ENCODE results near the gene MARCHF3.
"Not testable (repeated sequence)": the region's sequence is repeated elsewhere in the genome, so short reads cannot be mapped to it uniquely, and the experiment has no call there.

MARCHF3 gene

DNA sequence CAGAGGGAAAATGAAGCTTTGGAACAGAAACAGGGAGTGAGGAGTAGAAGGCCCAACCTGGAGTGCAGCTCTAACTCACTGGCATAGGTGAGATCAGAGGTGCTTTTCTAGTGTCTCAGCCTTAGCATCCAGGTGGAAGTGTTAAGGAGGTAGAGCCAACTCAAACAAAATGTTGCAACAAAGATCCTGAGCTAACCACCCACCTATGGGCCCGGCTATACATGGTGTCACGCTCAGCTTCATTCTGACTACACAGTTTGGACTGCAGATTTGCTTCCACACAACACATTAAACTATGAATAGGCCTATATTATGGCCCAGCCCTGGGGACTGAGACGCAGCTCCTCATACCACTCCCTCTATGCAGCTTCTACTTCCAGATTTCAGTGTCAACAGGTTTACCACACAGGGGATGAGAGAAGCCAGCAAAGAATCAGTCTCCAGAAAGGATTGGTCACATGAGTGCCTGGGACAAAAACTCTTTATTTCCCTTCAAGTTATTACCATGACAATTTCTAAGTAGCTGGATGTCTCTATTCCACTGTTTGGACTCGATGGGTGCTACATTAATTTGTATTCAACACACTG is 34.0 kb upstream of the MARCHF3 start:
- no peaks in the 10 kb centered on the region for H3K36me3 ChIP-seq (ENCODE audit: control insufficient read depth, insufficient read depth, low read length, severe bottlenecking)
- no peaks in the 10 kb centered on the region for H3K27me3 ChIP-seq (replicated peaks; ENCODE audit: control insufficient read depth, insufficient read depth, low read length)
- no peak overlapping the region for H3K4me3 ChIP-seq (ENCODE audit: low read length)
- no peaks in the 10 kb centered on the region for H3K4me1 ChIP-seq (ENCODE audit: control insufficient read depth, insufficient read depth, low read length)
- H3K9ac ChIP-seq (ENCODE audit: low read length), result no peak overlapping the region
- DNase-seq (ENCODE audit: low read depth), result no peak
- no peaks in the 10 kb centered on the region for H3K9me3 ChIP-seq (ENCODE audit: control insufficient read depth, low read length)

DNA sequence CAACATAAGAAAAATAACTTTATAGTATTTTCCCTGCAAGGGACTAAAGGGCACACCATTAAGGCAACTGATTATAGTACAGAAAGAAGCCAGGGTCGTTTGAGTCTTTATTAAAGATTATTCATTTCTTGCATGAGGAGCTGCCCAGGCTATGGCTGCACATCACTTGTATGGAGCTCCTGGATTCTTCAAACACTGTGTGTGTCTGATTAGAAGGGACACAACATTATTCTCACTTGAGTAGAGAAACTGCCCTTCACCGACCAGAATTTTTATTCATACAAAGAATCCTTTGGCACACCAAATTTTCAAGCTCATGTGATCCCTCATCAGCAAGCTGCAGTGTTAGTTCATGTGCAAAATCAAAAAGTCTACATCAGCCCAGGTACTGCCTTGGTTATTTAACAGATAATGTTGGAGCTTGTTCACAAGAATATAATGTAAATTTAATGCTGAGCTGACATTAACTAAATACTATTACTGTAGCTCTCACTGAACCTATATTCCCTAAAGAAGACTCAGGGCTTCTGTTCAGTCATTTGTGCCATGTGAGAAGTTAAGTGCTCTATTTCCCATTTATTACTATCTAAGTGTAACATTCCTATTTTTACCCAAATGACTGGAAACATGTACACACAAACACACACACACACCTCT is 33.0 kb upstream of the MARCHF3 start:
- no peaks in the 10 kb centered on the region for H3K4me1 ChIP-seq (ENCODE audit: control insufficient read depth, insufficient read depth, low read length)
- no peak for DNase-seq (ENCODE audit: low read depth)
- H3K9me3 ChIP-seq (ENCODE audit: control insufficient read depth, low read length), result no peaks in the 10 kb centered on the region
- H3K27me3 ChIP-seq (replicated peaks; ENCODE audit: control insufficient read depth, insufficient read depth, low read length), result no peaks in the 10 kb centered on the region
- no peaks in the 10 kb centered on the region for H3K36me3 ChIP-seq (ENCODE audit: control insufficient read depth, insufficient read depth, low read length, severe bottlenecking)
- H3K9ac ChIP-seq (ENCODE audit: low read length), result no peak overlapping the region
- no peak overlapping the region for H3K4me3 ChIP-seq (ENCODE audit: low read length)

DNA sequence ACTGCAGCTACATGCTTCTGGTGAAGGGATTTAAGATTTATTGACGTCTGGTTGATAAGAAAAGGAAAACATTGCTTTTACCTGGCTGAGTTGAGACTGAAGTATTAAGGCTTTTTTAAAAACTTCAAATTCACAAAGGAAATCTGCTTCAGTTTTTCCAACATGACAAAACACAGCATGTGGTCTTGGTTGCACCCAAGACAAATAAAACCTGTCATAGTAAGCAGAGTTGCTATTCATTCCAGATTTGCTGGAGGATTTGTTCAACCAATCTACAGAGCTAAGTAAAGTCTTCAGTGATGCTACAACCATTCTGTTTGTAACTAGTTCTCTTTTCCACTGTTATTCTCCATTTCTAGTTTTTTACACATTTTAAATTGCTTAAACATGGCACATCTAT is 31.6 kb upstream of the MARCHF3 start:
- no peak for DNase-seq (ENCODE audit: low read depth)
- Histone ChIP-seq H3K4me1 (ENCODE audit: control insufficient read depth, insufficient read depth, low read length) (no peaks in the 10 kb centered on the region), H3K36me3 (ENCODE audit: control insufficient read depth, insufficient read depth, low read length, severe bottlenecking) (no peaks in the 10 kb centered on the region), H3K9ac (ENCODE audit: low read length) (no peak overlapping the region), H3K27me3 (replicated peaks; ENCODE audit: control insufficient read depth, insufficient read depth, low read length) (no peaks in the 10 kb centered on the region), H3K9me3 (ENCODE audit: control insufficient read depth, low read length) (no peaks in the 10 kb centered on the region), H3K4me3 (ENCODE audit: low read length) (no peak overlapping the region)

DNA sequence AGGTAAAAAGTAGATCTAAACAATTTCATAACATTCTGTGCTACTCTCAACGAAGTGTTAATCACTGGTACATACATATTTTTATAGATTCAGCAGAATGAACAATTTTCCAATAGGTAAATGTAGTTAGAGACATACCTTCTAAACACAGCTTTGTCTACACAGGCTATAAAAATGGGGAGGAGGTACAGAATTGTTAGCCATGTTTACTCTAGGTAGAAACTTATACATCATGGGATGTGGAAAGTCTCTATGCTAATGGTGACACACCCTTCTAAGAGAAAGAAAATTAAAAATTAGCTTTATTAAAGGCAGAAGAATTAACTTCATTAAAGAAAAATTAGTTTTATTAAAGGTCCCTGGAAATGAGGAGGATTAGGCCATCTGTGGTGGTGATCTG is 31.2 kb upstream of the MARCHF3 start:
- Histone ChIP-seq H3K9ac (ENCODE audit: low read length) (no peak overlapping the region), H3K27me3 (replicated peaks; ENCODE audit: control insufficient read depth, insufficient read depth, low read length) (no peaks in the 10 kb centered on the region), H3K36me3 (ENCODE audit: control insufficient read depth, insufficient read depth, low read length, severe bottlenecking) (no peaks in the 10 kb centered on the region), H3K4me1 (ENCODE audit: control insufficient read depth, insufficient read depth, low read length) (no peaks in the 10 kb centered on the region), H3K9me3 (ENCODE audit: control insufficient read depth, low read length) (no peaks in the 10 kb centered on the region), H3K4me3 (ENCODE audit: low read length) (no peak overlapping the region)
- no peak for DNase-seq (ENCODE audit: low read depth)

DNA sequence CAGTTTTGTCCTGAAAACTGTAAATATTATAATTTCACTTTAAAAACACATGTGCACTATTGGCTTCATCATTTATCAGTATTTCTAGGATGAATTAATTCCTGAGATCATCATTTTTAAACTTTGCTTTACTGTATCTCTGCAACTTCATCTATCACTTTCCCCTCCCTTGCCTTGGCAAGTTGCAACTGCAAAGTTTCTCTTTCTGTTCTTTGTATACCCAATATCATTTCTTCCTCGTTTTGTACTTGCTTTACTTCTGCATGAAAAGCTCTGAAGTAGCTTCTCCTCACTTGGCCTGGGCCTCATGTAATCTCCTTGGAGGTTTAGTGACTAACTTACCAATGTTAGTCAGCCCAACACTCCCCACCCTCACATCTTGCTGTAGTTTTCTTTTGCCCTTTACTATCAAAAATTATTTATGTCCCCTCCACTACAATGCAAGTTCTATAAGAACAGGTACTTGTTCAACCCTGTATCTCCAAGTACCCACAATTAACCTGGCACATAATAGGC is 30.2 kb upstream of the MARCHF3 start:
- no peak overlapping the region for H3K9ac ChIP-seq (ENCODE audit: low read length)
- no peaks in the 10 kb centered on the region for H3K9me3 ChIP-seq (ENCODE audit: control insufficient read depth, low read length)
- H3K4me3 ChIP-seq (ENCODE audit: low read length), result no peak overlapping the region
- H3K27me3 ChIP-seq (replicated peaks; ENCODE audit: control insufficient read depth, insufficient read depth, low read length), result no peaks in the 10 kb centered on the region
- H3K4me1 ChIP-seq (ENCODE audit: control insufficient read depth, insufficient read depth, low read length), result no peaks in the 10 kb centered on the region
- DNase-seq (ENCODE audit: low read depth), result no peak
- no peaks in the 10 kb centered on the region for H3K36me3 ChIP-seq (ENCODE audit: control insufficient read depth, insufficient read depth, low read length, severe bottlenecking)

DNA sequence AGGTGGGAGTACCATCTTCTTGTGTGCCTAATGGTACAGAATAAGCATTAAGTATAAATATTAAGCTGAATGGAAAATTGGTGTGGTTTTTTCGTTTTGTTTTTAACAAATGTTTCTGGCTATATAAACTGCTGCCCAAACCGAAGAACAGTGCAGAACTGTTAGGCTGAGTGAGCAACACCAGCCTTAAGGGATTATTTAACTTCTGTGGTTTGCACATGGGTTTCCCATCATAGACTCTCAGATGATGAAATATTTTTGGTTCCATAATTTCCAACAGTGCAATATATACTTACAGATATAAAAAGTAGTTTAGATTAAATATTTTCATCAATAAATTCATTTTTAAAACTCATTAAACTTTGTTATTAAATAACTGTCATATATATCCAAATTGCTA is 26.5 kb upstream of the MARCHF3 start:
- DNase-seq (ENCODE audit: low read depth), result no peak
- no peak overlapping the region for H3K9ac ChIP-seq (ENCODE audit: low read length)
- no peaks in the 10 kb centered on the region for H3K27me3 ChIP-seq (replicated peaks; ENCODE audit: control insufficient read depth, insufficient read depth, low read length)
- no peaks in the 10 kb centered on the region for H3K36me3 ChIP-seq (ENCODE audit: control insufficient read depth, insufficient read depth, low read length, severe bottlenecking)
- no peaks in the 10 kb centered on the region for H3K9me3 ChIP-seq (ENCODE audit: control insufficient read depth, low read length)
- no peak overlapping the region for H3K4me3 ChIP-seq (ENCODE audit: low read length)
- H3K4me1 ChIP-seq (ENCODE audit: control insufficient read depth, insufficient read depth, low read length), result no peaks in the 10 kb centered on the region

DNA sequence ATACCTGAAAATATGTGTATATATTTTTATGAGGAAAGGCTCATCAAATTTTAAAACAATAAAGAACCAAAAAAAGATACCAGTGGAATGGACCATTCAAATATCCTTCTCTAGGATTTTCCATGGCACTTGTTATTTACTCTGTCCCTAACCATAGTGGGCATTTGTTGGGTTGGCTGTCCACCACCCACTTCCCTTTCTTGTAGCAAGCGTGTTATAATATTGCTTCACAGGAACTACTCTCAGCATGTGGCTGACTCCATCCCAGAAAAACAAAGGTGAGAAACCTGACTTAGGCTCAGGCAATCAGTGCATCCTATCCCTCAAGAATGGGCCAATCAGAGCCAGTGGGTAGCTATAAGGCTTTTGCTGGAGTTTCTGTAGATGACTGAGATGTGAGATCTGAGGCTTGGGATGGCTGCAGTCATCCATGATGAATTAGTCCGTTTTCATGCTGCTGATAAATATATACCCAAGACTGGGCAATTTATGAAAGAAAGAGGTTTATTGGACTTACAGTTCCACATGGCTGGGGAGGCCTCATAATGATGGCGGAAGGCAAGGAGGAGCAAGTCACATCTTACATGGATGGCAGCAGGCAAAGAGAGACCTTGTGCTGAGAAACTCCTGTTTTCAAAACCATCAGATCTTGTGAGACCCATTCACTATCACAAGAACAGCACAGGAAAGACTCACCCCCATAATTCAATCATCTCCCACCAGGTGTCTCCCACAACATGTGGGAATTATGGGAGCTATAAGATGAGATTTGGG is 25.7 kb upstream of the MARCHF3 start:
- Histone ChIP-seq H3K36me3 (ENCODE audit: control insufficient read depth, insufficient read depth, low read length, severe bottlenecking) (no peaks in the 10 kb centered on the region), H3K27me3 (replicated peaks; ENCODE audit: control insufficient read depth, insufficient read depth, low read length) (no peaks in the 10 kb centered on the region), H3K9me3 (ENCODE audit: control insufficient read depth, low read length) (no peaks in the 10 kb centered on the region), H3K9ac (ENCODE audit: low read length) (no peak overlapping the region), H3K4me3 (ENCODE audit: low read length) (no peak overlapping the region), H3K4me1 (ENCODE audit: control insufficient read depth, insufficient read depth, low read length) (no peaks in the 10 kb centered on the region)
- DNase-seq (ENCODE audit: low read depth), result no peak

DNA sequence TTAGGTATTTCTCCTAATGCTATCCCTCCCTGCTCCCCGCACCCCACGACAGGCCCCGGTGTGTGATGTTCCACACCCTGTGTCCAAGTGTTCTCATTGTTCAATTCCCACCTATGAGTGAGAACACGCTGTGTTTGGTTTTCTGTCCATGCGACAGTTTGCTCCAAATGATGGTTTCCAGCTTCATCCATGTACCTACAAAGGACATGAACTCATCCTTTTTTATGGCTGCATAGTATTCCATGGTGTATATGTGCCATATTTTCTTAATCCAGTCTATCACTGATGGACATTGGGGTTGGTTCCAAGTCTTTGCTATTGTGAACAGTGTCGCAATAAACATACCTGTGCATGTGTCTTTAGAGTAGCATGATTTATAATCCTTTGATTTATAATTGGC is 23.2 kb upstream of the MARCHF3 start:
- H3K9me3 ChIP-seq (ENCODE audit: control insufficient read depth, low read length); H3K27me3 ChIP-seq (replicated peaks; ENCODE audit: control insufficient read depth, insufficient read depth, low read length); H3K4me3 ChIP-seq (ENCODE audit: low read length); H3K9ac ChIP-seq (ENCODE audit: low read length); DNase-seq (ENCODE audit: low read depth); H3K36me3 ChIP-seq (ENCODE audit: control insufficient read depth, insufficient read depth, low read length, severe bottlenecking); H3K4me1 ChIP-seq (ENCODE audit: control insufficient read depth, insufficient read depth, low read length): not testable (repeated sequence)

DNA sequence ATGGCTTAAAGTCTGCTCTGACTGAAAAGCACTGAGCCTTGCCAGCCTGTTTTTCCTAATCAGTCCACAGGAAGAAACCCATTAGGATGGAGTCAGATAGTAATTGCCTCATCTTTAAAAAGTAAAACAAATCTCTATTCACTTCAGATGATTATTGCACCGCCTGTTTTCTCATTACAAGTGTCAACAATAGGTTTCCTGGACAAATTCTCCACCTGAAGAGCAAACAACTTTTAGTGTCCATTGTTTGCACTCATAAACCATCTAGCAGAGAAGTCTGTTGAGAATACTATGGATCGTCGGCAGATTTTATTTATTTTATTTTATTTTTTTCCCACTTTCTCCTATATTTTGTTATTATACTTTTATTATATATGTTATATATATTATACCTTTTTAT is 22.7 kb upstream of the MARCHF3 start:
- H3K9ac ChIP-seq (ENCODE audit: low read length), result no peak overlapping the region
- no peaks in the 10 kb centered on the region for H3K36me3 ChIP-seq (ENCODE audit: control insufficient read depth, insufficient read depth, low read length, severe bottlenecking)
- H3K4me3 ChIP-seq (ENCODE audit: low read length), result no peak overlapping the region
- no peaks in the 10 kb centered on the region for H3K9me3 ChIP-seq (ENCODE audit: control insufficient read depth, low read length)
- H3K4me1 ChIP-seq (ENCODE audit: control insufficient read depth, insufficient read depth, low read length), result no peaks in the 10 kb centered on the region
- no peak for DNase-seq (ENCODE audit: low read depth)
- no peaks in the 10 kb centered on the region for H3K27me3 ChIP-seq (replicated peaks; ENCODE audit: control insufficient read depth, insufficient read depth, low read length)

DNA sequence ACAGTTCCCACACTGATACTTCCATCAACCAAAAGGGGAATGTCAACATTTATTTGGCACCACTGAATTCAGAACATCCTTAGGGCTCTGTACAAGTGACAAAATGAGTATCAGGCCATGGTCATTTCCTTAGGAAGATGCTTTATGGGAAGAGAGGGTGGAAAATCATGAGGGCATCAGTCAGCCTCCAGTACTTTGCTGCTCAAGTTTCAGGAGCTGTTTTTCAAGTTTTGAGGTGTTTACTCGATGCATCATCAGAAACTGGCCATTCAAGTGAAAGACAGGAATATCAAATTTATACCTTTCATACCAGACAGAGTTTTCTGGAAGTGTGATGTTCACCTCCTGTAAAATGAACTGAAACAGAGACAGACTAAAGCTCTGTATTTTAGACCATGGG is 21.2 kb upstream of the MARCHF3 start:
- Histone ChIP-seq H3K9me3 (ENCODE audit: control insufficient read depth, low read length) (no peaks in the 10 kb centered on the region), H3K4me3 (ENCODE audit: low read length) (no peak overlapping the region), H3K36me3 (ENCODE audit: control insufficient read depth, insufficient read depth, low read length, severe bottlenecking) (no peaks in the 10 kb centered on the region), H3K4me1 (ENCODE audit: control insufficient read depth, insufficient read depth, low read length) (no peaks in the 10 kb centered on the region), H3K9ac (ENCODE audit: low read length) (no peak overlapping the region), H3K27me3 (replicated peaks; ENCODE audit: control insufficient read depth, insufficient read depth, low read length) (no peaks in the 10 kb centered on the region)
- no peak for DNase-seq (ENCODE audit: low read depth)

DNA sequence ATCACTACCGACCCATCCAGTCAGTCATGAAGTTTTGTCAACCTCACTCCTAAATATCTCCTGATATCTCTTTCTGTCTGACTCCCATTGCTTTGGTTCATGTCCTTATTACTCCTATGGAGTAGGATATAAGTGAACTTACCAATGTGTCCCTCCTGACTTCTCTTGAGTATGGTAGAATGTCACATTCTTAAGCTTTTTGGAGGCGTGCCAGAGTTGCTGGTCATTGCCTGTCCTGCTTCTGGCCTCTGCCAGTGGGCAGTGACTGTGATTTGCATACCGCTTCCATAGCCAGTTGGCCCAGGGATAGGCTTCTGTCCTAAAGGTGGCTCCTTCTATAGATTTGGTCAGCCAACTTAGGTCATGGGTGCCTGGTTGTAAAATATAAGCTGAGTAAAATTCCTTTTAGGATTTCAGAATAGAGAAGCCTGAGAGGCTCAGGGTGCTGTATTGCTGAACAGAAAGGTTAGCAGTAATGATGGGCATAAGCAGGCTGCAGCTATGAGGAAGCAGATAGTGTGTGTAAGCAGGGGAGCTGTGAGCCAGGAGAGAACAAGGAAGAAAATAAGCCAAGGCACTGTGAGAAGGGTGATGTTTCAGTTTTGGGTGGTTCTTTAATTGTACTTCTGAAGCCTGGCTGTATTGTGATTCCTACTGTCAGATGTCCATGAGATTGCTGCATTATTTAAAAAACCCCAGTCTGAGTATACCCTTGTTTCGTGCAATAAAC is 16.1 kb upstream of the MARCHF3 start:
- H3K9ac ChIP-seq (ENCODE audit: low read length), result no peak overlapping the region
- H3K9me3 ChIP-seq (ENCODE audit: control insufficient read depth, low read length), result no peaks in the 10 kb centered on the region
- H3K4me1 ChIP-seq (ENCODE audit: control insufficient read depth, insufficient read depth, low read length), result peaks cover 3% of the 10 kb centered on the region
- H3K36me3 ChIP-seq (ENCODE audit: control insufficient read depth, insufficient read depth, low read length, severe bottlenecking), result no peaks in the 10 kb centered on the region
- no peaks in the 10 kb centered on the region for H3K27me3 ChIP-seq (replicated peaks; ENCODE audit: control insufficient read depth, insufficient read depth, low read length)
- no peak for DNase-seq (ENCODE audit: low read depth)
- H3K4me3 ChIP-seq (ENCODE audit: low read length), result no peak overlapping the region
